GM18502 (cell line): ENCODE results near the gene OSGIN1.
A peak's percentile ranks its signal among the peaks of the same experiment; 100 is the strongest.

Experiments used
- ATAC-seq: cut with Tn5 transposase; IDR thresholded peaks from one replicate; pipeline ENCODE4 v1.9.1; 2021; ENCODE audit warnings: mild to moderate bottlenecking; ENCODE audit not compliant: unreplicated experiment, poor library complexity

OSGIN1 gene

DNA sequence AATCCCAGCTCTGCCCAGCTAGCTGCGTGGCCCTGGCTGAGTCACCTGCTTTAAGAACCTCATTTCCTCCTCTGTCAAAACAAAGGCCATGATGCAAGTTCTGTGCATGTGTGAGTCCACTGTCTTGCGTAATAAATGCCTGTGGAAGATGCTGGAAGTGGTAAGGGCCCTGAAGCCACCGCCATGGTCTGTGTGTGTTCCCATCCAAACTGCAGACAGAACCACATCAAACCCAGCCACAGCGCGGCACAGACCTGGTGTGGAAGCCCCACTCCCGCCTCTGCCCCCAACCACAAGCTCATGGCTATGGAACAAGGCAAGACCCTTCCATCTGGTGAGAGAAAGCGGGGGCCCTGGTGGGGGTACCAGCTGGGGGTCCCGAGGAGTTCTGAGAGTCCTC lies 41.0 kb downstream of the OSGIN1 start:
- ATAC-seq, result no peak

DNA sequence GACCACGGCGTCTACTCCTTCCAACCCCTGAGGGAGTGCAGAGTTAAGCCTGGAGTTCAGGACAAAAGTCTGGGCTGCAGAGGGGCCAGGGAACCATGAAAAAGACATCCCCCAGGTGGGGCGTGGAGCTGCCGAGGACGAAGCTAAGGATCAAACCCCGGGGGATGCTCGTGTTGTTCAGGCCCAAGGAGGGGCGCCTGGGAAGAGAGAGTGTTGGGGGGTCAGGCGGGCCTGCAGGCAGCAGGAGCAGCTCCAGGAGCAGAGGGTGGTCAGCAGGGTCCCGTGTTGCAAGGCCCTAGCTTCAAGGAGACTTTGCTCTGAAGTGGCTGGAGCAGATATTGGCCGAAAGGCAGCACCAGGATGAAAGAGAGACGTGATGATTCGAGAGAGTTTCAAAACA lies 41.7 kb downstream of the OSGIN1 start:
- ATAC-seq, result no peak

DNA sequence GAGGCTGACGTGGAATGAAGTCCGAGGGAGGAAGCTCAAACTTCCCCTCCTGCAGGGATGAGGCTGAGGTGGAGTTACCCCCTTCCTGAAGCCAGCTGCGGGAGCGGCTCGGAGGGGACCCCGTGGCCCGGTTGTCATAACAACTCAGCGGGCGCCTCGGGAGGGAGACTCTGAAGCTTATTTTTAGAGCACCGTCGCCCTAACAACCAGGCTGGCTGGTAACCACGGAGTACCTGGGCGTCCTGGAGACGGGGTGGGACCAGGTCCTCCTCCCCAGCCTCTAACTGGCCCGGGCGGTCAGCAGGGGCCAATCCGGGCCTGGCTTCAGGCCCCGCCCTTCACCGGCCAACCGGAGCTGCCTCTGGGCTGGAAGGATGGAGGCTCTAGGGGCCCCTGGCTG lies 42.7 kb downstream of the OSGIN1 start:
- no peak for ATAC-seq

DNA sequence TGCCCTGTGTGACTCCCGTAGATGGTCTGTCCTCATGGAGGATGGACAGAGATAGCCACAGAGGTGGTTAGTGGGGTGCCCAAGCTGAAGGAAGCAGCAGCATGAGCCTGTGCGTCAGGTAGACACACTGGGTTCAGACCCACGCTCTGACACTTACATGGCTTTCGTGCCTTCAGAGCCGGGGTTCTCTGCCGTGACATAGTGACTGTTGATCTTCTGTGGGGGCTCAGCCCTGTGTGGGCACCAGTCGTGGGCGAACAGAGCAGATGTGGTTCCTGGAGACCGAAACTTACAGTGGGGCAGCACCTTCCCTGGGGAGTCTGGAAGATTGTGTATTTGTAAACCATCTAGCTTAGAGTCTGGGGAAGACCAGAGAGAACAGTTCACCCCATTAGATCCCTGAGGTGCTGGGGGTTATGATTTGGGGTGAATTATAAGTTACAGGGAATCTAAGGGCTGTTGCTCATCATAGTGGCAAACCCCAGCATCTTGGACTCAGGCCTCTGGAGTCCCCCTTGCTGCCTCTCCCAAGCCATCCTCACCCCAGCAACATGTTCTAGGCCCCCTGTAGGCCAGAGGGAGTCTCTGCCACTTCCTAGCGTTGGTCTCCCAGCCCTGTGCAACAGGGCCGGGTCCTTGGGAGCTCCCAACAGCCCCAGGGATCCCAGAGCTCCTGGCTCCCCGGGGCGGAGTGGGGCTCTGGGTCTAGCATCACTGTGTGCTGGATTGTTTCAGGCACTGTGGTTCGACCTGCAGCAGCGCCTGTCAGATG lies 43.6 kb downstream of the OSGIN1 start:
- no peak for ATAC-seq

GRCh38 chr16:83998091-83998490 lies 45.1 kb downstream of the OSGIN1 start:
- ATAC-seq, result no peak

DNA sequence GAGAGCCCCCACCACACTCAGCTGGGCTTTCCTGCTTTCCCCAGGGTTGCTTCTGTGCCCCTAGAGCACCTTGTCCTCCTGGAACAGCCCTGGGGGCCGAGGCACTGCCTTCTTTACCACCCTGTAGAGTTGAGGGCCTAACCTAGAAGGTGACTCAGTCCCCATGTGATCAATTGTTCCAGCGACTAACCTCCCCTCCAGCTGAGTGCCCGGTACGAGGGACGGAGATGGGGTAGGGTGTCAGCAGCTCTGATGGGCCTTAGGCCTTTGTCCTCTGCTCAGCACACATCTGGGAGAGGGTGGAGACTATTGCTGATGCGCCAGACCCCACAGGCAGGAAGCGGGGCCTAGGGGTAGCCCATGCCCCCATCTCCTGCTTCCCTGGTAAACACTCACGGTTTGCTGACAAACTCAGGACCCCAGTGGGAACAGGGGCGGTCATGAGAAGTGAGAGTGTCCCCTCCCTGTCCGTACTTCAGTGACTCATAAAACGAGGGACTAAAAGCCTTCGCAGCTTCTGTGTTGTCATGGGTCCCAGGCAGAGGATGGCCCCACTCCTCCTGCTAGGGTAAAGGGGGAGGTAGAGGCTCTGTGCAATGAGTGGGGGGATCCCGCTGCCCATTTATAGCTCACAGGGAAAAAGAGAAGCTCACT lies 48.1 kb downstream of the OSGIN1 start:
- no peak for ATAC-seq

DNA sequence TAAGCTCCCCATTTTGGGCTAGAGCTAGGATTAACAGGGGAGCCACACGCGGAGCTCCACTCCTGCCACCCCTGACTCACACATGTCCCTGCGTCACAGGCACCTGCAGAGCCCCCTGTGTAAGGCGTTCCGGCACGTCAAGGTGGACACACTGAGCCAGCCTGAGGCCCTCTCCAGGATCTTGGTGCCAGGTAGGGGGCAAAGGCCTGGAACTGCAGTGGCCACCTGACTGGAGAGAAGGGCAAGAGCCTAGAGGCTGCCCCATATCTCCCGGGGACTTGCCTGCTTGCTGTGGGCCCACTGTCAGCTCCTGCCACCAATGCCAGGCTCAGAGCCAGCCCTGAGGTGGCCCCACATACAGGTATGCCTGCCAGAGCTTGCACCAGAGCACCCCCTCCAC lies 48.7 kb downstream of the OSGIN1 start:
- no peak for ATAC-seq

GRCh38 chr16:84003038-84003437 lies 50.0 kb downstream of the OSGIN1 start:
- ATAC-seq, result no peak

- no peak for ATAC-seq
Observed at GRCh38 chr16:84004442-84004841, 51.4 kb downstream of the OSGIN1 start.

DNA sequence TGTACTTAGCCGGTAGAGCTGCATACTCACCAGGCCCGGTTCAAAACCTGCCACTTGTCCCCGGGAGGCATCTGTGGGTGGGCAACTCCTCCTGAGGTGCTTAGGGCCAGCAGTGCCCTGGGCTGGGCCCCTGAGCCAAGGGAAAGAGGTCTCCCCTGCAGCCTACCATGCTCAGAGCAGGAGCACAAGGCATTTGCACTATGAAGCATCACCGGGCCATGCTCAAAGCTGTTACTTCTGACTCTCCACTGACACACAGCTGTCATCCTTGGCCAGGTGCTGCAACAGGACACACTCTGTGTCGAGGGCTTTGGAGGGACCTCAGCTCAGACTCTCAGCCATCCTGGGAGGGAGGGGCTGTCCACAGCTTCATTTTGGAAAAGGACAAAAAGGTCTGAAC lies 52.4 kb downstream of the OSGIN1 start:
- no peak for ATAC-seq

- ATAC-seq, result no peak
Observed at GRCh38 chr16:84007520-84007919, 54.5 kb downstream of the OSGIN1 start.

DNA sequence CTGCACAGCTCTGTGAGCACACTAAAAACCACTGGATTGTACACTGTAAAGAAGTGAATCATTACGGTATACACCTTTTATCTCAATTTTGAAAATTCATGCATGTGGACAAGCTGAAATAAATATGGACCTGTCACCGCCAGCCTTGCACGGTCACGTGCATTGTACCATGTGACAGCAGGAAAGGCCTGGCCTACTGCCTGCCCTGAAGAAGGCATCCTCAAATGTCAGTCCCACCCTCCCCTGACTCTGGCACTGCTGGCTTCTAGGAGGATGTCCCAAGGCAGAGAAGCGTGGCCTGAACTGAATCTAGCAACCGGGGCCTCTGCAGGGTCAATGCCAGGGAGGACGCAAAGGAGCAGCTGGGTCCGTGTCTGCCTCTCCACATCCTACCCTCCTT lies 54.9 kb downstream of the OSGIN1 start:
- no peak for ATAC-seq

DNA sequence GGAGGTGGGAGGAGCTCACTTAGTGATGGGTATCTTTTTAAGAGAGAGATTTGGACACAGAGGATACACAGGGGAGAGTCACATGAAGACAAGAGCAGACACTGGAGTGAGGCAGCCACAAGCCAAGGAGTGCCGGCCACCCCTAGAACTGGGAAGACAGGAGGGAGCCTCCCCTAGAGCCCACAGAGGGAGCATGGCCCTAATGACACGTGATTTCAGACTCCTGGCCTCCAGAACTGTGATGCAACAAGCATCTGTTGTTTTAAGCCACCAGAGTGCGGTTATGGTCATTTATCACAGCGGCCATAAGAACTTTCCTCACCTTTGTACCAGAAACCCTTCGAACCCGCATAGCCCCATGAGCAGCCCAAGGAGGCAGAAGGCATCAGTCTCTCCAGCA lies 56.2 kb downstream of the OSGIN1 start:
- no peak for ATAC-seq

GRCh38 chr16:84013787-84014569 lies 60.9 kb downstream of the OSGIN1 start:
- peak; percentile 85 for ATAC-seq

DNA sequence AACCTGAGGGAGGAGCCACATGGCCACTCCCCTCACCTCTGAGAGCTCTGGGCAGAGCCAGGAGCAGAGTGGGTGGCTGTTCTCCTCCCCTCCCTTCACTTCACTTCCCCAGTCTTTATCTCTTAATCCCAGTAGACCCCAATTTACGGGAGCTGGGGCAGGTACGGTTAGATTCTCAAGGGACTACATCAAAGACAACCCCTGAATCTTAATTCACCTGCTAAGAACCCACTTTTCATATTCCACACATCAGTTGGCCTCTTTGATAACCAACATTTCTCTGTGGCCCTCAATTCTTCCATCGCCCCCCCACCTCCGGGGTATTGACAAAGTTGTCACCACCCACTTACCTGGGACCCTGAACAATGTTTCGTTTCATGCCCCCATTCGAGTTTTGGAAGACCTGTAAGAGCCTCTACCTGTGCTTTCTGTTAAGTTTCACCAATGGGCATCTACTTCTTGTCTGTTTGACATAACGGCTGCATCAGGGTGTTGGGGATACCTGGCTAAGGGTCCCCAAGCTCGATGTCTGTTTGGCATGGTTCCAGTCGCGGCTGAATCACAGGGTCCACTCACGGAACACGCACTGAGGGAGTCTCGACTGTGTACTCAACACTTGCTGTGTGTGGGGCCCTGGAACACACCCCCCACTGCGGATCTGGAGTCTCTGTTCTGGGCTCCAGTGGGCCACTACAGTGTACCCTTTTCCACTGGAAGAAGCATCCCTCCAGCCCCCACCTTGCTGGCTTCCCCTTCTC lies 61.7 kb downstream of the OSGIN1 start:
- no peak for ATAC-seq

DNA sequence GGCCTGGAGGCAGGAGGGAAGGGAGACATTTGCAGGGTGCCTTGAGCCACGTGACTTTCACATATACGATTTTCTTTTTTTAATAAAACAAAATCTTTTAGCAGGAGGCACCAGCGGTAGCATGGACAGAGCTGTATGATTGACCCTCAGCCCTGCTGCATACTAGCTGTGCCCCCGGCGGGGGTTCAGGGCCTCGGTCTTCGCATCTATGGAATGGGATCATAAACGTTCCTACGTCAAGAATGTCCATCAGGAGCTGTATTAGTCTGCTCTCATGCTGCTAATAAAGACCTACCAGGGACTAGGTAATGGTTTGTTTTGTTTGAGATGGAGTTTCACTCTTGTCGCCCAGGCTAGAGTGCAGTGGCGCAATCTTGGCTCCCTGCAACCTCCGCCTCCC lies 62.4 kb downstream of the OSGIN1 start:
- ATAC-seq, result no peak
